Prostate gland (tissue), 2 donors: ENCODE measurements around the gene CELF4.

ENCODE experiments used
- CTCF ChIP-seq, 4 experiments: fragments of 200-600 bp in 2 of 4; fragments of 450-650 bp in 2 of 4; sonication (generic) in 2 of 4; IDR thresholded peaks; 1 replicate in 3 of 4; 2 replicates in 1 of 4; pipeline ENCODE4 v1.5.1; 2016 to 2019; ENCODE audit warnings: antibody characterized with exemption in 4 of 4, mild to moderate bottlenecking in 2 of 4, moderate library complexity in 2 of 4
- POLR2A ChIP-seq: fragments of 450-650 bp; IDR thresholded peaks from one replicate; pipeline ENCODE4 v1.6.1; 2016; ENCODE audit warnings: antibody characterized with exemption, mild to moderate bottlenecking
- POLR2AphosphoS5 ChIP-seq: sonication (generic); formaldehyde crosslinking; IDR thresholded peaks from one replicate; pipeline ENCODE4 v1.6.1; 2017; ENCODE audit warnings: antibody characterized with exemption

- TF ChIP-seq CTCF (IDR thresholded peaks at IDR 0.05) (no peak), POLR2A (no peak), POLR2AphosphoS5 (no peak)
Measured at GRCh38 chr18:37403100-37403781, 162.4 kb downstream of the CELF4 start.
